AG09309 (cell line): ENCODE measurements around the gene MYO1D.

Experiments
- DNase-seq: peaks from one replicate; pipeline ENCODE4 v3.0.0-alpha.2; 2010; ENCODE audit warnings: low read depth
- H3K4me3 ChIP-seq: 2 replicates; pipeline ENCODE4 v1.5.1; 2011; ENCODE audit warnings: mild to moderate bottlenecking, low read depth, low read length, moderate library complexity; ENCODE audit not compliant: control insufficient read depth
- CTCF ChIP-seq: IDR thresholded peaks from 2 replicates; pipeline ENCODE4 v1.5.1; 2011; ENCODE audit warnings: mild to moderate bottlenecking, low read depth, low read length, inconsistent platforms; ENCODE audit not compliant: insufficient read depth, control insufficient read depth; ENCODE audit errors: missing control alignments

Gene MYO1D

GRCh38 chr17:32916134-32916533 lies 39.2 kb upstream of the MYO1D start:
- no peak overlapping the region for H3K4me3 ChIP-seq
- no peak for DNase-seq
- TF ChIP-seq CTCF, result no peak

- no peak overlapping the region for H3K4me3 ChIP-seq
- no peak for DNase-seq
- TF ChIP-seq CTCF, result no peak
These were observed 38.3 kb upstream of the MYO1D start for GRCh38 chr17:32915245-32915644.

GRCh38 chr17:32914181-32914580 lies 37.3 kb upstream of the MYO1D start:
- TF ChIP-seq CTCF, result no peak
- no peak for DNase-seq
- H3K4me3 ChIP-seq, result no peak overlapping the region

- no peak overlapping the region for H3K4me3 ChIP-seq
- no peak for TF ChIP-seq CTCF
- no peak for DNase-seq
These were observed 36.7 kb upstream of the MYO1D start for GRCh38 chr17:32913593-32913992.

- DNase-seq, result peak; percentile 41
- no peak overlapping the region for H3K4me3 ChIP-seq
- peak; percentile 13 for TF ChIP-seq CTCF
These were observed 35.4 kb upstream of the MYO1D start for GRCh38 chr17:32912218-32912897.

- no peak for DNase-seq
- H3K4me3 ChIP-seq, result no peak overlapping the region
- no peak for TF ChIP-seq CTCF
These were observed 33.8 kb upstream of the MYO1D start for GRCh38 chr17:32910769-32911168.
